Measurements from ENCODE around the gene PHACTR1.

- TF ChIP-seq POLR2A (IDR thresholded peaks at IDR 0.05; ENCODE audit: low read depth, low read length) (no peak), POLR2AphosphoS5 (IDR thresholded peaks at IDR 0.05; ENCODE audit: low read depth, low read length) (no peak)
These were observed 231.4 kb downstream of the PHACTR1 start for GRCh38 chr6:12947967-12948366.

Data from GM12892 (cell line).